Suprapubic skin (tissue), 4 donors: ENCODE data around the gene MAGI3. TPM values are rescaled to one million over a fixed set of nuclear protein-coding genes. Genes with fewer than 3 reads are reported as not detected.

Source experiments
- DNase-seq, 2 donors: peaks; one replicate each; pipeline ENCODE4 v3.0.0-alpha.2; 2019; ENCODE audit warnings: low spot score in 2 of 2
- H3K27ac ChIP-seq: fragments of 200-600 bp; sonication (generic); one replicate; pipeline ENCODE4 v1.5.1; 2019
- H3K27me3 ChIP-seq: fragments of 200-600 bp; sonication (generic); one replicate; pipeline ENCODE4 v1.5.1; 2019
- H3K36me3 ChIP-seq: fragments of 200-600 bp; sonication (generic); one replicate; pipeline ENCODE4 v1.5.1; 2019
- H3K4me1 ChIP-seq: fragments of 200-600 bp; sonication (generic); one replicate; pipeline ENCODE4 v1.5.1; 2019
- H3K4me3 ChIP-seq: fragments of 200-600 bp; sonication (generic); one replicate; pipeline ENCODE4 v1.5.1; 2019; ENCODE audit warnings: mild to moderate bottlenecking
- H3K9me3 ChIP-seq: fragments of 200-600 bp; sonication (generic); one replicate; pipeline ENCODE4 v1.5.1; 2019
- CTCF ChIP-seq, 2 donors: fragments of 200-600 bp in 1 of 2; fragments of 450-650 bp in 1 of 2; sonication (generic) in 1 of 2; IDR thresholded peaks; one replicate each; pipeline ENCODE4 v1.5.1; 2016 to 2019; ENCODE audit warnings: antibody characterized with exemption in 2 of 2, mild to moderate bottlenecking in 1 of 2, moderate library complexity in 1 of 2
- EP300 ChIP-seq: sonication (generic); formaldehyde crosslinking; IDR thresholded peaks from one replicate; pipeline ENCODE4 v1.6.1; 2017; ENCODE audit warnings: antibody characterized with exemption
- POLR2A ChIP-seq, 2 donors: fragments of 450-650 bp; IDR thresholded peaks; one replicate each; pipeline ENCODE4 v1.6.1; 2017; ENCODE audit warnings: antibody characterized with exemption in 2 of 2, mild to moderate bottlenecking in 2 of 2, moderate library complexity in 2 of 2
- POLR2AphosphoS5 ChIP-seq, 3 donors: sonication (generic); formaldehyde crosslinking; IDR thresholded peaks; one replicate each; pipeline ENCODE4 v1.6.1; 2017; ENCODE audit warnings: antibody characterized with exemption in 3 of 3
- WGBS: methylation state at CpG from one replicate; pipeline ENCODE4 v1.1.5; 2018; 5-methylcytosine and 5-hydroxymethylcytosine counted together
- total RNA-seq, 4 donors: library from RNA; depleted of rRNA; stranded (reverse); fragments of >200 nt; gene quantifications; one replicate each; pipeline ENCODE4 v1.1.0, GENCODE V29; 2016

MAGI3 gene
- total RNA-seq, 4 donors from 2014 or later, result 8.3 to 18.8 (median 10.7) TPM

DNA sequence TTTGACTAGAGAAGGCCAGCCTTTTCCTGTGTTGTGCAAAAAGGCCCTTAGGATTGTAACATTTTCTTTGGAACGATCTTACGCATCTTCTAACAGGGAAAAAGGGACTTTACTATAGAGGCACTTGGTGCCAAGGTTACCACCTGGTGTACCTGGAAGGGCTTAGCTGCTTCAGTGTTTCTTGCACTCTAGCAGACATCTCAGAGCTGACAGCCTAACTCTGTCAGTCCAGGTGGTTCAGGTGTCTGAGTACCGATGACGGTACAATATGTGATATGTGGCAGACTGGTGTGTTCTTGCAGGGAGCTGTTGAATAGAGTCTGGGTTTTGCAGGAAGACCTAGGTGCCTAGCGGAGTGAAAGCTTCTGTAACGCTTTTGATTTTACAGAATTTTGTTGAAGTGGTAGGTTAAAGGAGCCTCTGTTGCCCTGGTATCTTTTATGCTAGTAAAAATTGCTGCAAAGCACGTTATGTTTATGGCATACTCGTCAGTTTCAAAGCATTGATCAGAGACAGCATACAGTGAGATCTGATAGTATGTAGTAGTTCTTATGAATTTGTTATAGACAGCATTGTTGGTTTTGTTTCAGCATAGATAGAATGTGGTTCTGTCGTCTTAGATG lies 1.4 kb downstream of the MAGI3 start:
- Histone ChIP-seq H3K27ac (peak overlapping the region; percentile 88), H3K4me1 (peaks cover 44% of the 10 kb centered on the region), H3K9me3 (no peaks in the 10 kb centered on the region), H3K27me3 (no peaks in the 10 kb centered on the region), H3K36me3 (no peaks in the 10 kb centered on the region), H3K4me3 (peak overlapping the region; percentile 99)
- WGBS, result 7% methylated on average over 9 of the region's 9 CpGs
- TF ChIP-seq CTCF (IDR thresholded peaks at IDR 0.05), result no peak
- TF ChIP-seq POLR2A (IDR thresholded peaks at IDR 0.05), result no peak
- TF ChIP-seq POLR2AphosphoS5 (IDR thresholded peaks at IDR 0.05), result no peak
- TF ChIP-seq EP300, result no peak
- DNase-seq, result no peak

DNA sequence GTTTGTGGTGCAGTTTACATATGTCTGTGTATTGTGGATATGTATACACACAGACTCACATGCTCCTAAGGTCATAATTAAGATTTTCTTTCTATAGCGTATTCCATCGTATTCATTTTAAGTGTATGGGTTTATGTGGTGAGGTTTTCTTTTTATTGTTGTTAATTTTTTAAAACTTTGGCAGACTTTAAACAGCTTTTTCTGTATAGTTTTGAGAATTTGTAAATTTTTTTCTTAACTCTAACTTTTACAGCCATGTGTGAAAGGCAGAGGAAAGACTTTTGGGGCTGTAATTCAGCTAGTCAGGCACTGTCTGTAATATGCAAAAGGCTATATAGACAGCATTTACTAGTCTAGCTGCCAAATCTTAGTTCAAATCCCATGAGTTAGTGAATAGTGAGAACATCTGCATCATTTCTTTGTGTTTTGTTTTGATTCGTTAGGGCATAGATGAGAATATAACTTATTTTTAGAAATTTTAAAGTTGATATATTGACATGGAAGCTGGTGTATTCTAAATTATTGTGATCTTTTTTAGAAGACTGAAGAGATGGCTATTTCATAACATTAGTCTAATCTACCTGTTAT lies 2.3 kb downstream of the MAGI3 start:
- 40% methylated on average over 3 of the region's 3 CpGs for WGBS
- TF ChIP-seq POLR2A (IDR thresholded peaks at IDR 0.05), result no peak
- no peak for TF ChIP-seq POLR2AphosphoS5 (IDR thresholded peaks at IDR 0.05)
- TF ChIP-seq EP300, result no peak
- no peak for TF ChIP-seq CTCF (IDR thresholded peaks at IDR 0.05)
- DNase-seq, result no peak
- H3K4me3 ChIP-seq, result peak overlapping the region; percentile 99
- H3K4me1 ChIP-seq, result peaks cover 44% of the 10 kb centered on the region
- H3K36me3 ChIP-seq, result no peaks in the 10 kb centered on the region
- H3K27ac ChIP-seq, result no peak overlapping the region
- no peaks in the 10 kb centered on the region for H3K27me3 ChIP-seq
- no peaks in the 10 kb centered on the region for H3K9me3 ChIP-seq

DNA sequence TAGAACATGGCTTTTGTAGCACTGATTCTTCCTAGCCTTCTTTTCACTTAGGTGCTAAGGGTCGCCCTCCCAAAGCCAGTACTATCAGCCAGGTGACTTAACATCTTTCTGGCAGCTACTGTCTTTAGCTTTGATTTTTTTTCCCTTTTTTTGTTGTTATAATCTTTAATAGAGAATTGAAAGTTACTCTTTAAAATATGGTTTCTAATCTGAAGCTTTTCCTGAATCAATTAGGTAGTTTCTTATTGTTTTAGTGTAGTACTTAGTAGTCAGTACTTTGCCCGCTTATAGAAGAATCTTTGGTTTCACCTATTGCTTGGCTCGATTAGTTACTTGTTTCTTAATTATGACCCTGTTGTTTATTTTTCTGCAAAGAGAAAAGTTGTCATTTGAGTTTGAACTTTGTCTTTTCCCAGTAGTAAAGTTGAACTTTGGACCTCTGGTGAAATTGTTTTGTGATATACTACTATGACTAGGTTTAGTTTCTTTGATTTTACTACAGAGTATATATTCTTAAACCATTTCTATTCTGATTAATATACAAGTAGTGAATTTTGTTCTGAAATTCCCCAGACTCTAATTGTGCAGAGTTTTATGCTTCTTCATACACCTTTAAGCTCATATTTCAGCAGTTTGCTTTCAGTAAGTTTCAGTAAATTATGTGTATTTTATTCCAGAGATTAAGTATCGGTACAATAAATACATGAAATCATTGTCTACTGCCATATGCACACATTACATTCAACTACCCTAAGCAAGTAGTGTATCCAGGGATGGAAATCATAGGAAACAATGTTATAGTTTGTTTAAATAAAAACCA lies 3.9 kb downstream of the MAGI3 start:
- whole genome bisulfite sequencing, result 64% methylated on average over 4 of the region's 4 CpGs
- Histone ChIP-seq H3K4me3 (no peak overlapping the region), H3K27ac (no peak overlapping the region), H3K27me3 (no peaks in the 10 kb centered on the region), H3K4me1 (peaks cover 36% of the 10 kb centered on the region), H3K36me3 (no peaks in the 10 kb centered on the region), H3K9me3 (no peaks in the 10 kb centered on the region)
- no peak for TF ChIP-seq CTCF (IDR thresholded peaks at IDR 0.05)
- TF ChIP-seq EP300, result no peak
- no peak for TF ChIP-seq POLR2A (IDR thresholded peaks at IDR 0.05)
- no peak for TF ChIP-seq POLR2AphosphoS5 (IDR thresholded peaks at IDR 0.05)
- DNase-seq, result no peak

GRCh38 chr1:113394863-113395259 lies 4.5 kb downstream of the MAGI3 start:
- no peak overlapping the region for H3K4me3 ChIP-seq
- no peak for DNase-seq
- TF ChIP-seq POLR2A (IDR thresholded peaks at IDR 0.05) (no peak), POLR2AphosphoS5 (IDR thresholded peaks at IDR 0.05) (no peak), EP300 (no peak), CTCF (IDR thresholded peaks at IDR 0.05) (no peak)
- H3K9me3 ChIP-seq, result no peaks in the 10 kb centered on the region
- peaks cover 30% of the 10 kb centered on the region for H3K4me1 ChIP-seq
- 83% methylated on average over 1 of the region's 1 CpG for WGBS
- no peaks in the 10 kb centered on the region for H3K36me3 ChIP-seq
- H3K27me3 ChIP-seq, result no peaks in the 10 kb centered on the region
- H3K27ac ChIP-seq, result no peak overlapping the region

- no peaks in the 10 kb centered on the region for H3K9me3 ChIP-seq
- H3K4me3 ChIP-seq, result no peak overlapping the region
- H3K4me1 ChIP-seq, result peaks cover 29% of the 10 kb centered on the region
- no peaks in the 10 kb centered on the region for H3K27me3 ChIP-seq
- no peak overlapping the region for H3K27ac ChIP-seq
- no peak for DNase-seq
- WGBS, result 35% methylated on average over 2 of the region's 2 CpGs
- TF ChIP-seq POLR2AphosphoS5 (IDR thresholded peaks at IDR 0.05), result no peak
- TF ChIP-seq POLR2A (IDR thresholded peaks at IDR 0.05), result no peak
- no peak for TF ChIP-seq CTCF (IDR thresholded peaks at IDR 0.05)
- TF ChIP-seq EP300, result no peak
- no peaks in the 10 kb centered on the region for H3K36me3 ChIP-seq
These were observed 5.8 kb downstream of the MAGI3 start for GRCh38 chr1:113396102-113396501.
